ENCODE measurements around the gene FAM120A.

The FAM120A gene

GRCh38 chr9:93475856-93476255, 24.4 kb downstream of the FAM120A start:
- H3K4me3 Mint-ChIP-seq: no peak overlapping the region
- H3K27ac Mint-ChIP-seq: no peak overlapping the region
- peaks cover 35% of the 10 kb centered on the region for H3K4me1 Mint-ChIP-seq
- no peak for DNase-seq (ENCODE audit: low spot score in 2 of 2)
- no peak for ATAC-seq
- H3K36me3 Mint-ChIP-seq: peaks cover 99% of the 10 kb centered on the region
- no peaks in the 10 kb centered on the region for H3K9me3 Mint-ChIP-seq

DNA sequence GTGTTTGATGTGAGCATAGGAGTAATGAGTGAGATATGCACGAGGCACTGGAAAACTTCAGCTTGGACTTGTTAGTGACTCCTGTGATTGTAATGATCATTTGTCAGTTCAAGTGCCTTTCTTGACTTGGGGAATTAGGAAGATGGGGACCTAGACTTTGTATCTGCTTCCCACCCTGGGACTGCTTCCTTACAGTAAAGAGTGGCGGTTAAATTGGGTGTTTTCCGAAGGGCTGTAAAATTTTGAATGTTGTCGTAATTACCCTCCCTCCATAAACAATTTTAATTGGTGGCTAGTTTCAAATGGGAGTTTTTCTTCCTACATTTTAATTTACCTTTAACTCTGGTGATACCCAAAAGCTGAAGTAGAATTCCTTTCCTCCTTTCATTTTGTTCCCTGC, 25.4 kb downstream of the FAM120A start:
- Mint-ChIP-seq H3K27ac (no peak overlapping the region), H3K4me1 (peaks cover 43% of the 10 kb centered on the region), H3K36me3 (peaks cover 99% of the 10 kb centered on the region)

DNA sequence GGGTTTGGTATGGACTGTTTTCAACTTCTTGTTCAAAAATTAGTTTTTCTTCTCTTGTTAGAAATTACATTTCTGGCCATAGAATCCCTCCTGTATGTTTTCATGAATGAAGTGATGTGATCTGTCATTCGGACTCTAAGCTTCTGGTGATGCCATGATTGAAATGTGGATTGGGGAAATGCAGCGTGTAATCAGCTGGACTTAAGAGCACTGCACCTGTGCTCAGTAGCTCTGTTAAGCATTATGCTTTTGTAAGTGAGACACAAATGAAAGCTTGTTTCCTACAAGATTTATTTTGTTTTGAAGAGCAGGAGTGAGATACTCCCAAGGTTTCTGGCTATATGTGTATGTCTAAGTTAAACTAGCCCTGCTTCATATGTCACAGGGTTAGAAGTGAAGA, 25.9 kb downstream of the FAM120A start:
- no peak overlapping the region for H3K27ac Mint-ChIP-seq
- no peak overlapping the region for H3K4me3 Mint-ChIP-seq
- H3K36me3 Mint-ChIP-seq: peaks cover 99% of the 10 kb centered on the region
- DNase-seq (ENCODE audit: low spot score in 2 of 2) (no peak), ATAC-seq (no peak)
- no peaks in the 10 kb centered on the region for H3K9me3 Mint-ChIP-seq
- peaks cover 45% of the 10 kb centered on the region for H3K4me1 Mint-ChIP-seq

More for the DNA sequence above, 25.4 kb downstream of the FAM120A start:
- Mint-ChIP-seq H3K4me3 (no peak overlapping the region), H3K9me3 (no peaks in the 10 kb centered on the region)
- no peak for DNase-seq (ENCODE audit: low spot score in 2 of 2)
- no peak for ATAC-seq

DNA sequence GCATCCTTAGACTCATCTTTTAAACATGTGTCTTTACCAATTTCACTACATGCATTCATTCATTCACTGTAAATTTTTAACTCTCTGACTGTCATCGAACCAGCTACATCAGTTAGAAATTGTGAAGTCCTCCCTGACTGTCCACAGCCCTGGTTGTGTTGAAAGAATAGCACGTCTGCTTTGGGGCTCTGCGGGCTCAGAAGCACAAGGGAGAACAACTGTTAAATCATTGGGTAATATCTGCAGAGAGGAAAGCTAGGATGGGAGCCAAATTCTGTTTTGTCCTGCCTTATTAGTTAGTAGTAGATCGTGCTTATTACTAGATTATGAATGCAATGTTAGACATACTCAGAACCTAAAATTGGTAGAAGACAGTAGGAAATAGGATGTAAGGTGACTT, 28.2 kb downstream of the FAM120A start:
- peaks cover 45% of the 10 kb centered on the region for H3K4me1 Mint-ChIP-seq
- ATAC-seq: no peak

GRCh38 chr9:93480262-93480661, 28.8 kb downstream of the FAM120A start:
- H3K36me3 Mint-ChIP-seq: peaks cover 94% of the 10 kb centered on the region
- peak overlapping the region; percentile 34 for H3K27ac Mint-ChIP-seq
- DNase-seq (ENCODE audit: low spot score in 2 of 2) (no peak), ATAC-seq (no peak)
- H3K9me3 Mint-ChIP-seq: no peaks in the 10 kb centered on the region
- no peak overlapping the region for H3K4me3 Mint-ChIP-seq
- peaks cover 44% of the 10 kb centered on the region for H3K4me1 Mint-ChIP-seq

More for the DNA sequence above, 28.2 kb downstream of the FAM120A start:
- peak overlapping the region; percentile 21 for H3K27ac Mint-ChIP-seq
- DNase-seq (ENCODE audit: low spot score in 2 of 2): no peak
- no peaks in the 10 kb centered on the region for H3K9me3 Mint-ChIP-seq
- no peak overlapping the region for H3K4me3 Mint-ChIP-seq
- H3K36me3 Mint-ChIP-seq: peaks cover 94% of the 10 kb centered on the region

DNA sequence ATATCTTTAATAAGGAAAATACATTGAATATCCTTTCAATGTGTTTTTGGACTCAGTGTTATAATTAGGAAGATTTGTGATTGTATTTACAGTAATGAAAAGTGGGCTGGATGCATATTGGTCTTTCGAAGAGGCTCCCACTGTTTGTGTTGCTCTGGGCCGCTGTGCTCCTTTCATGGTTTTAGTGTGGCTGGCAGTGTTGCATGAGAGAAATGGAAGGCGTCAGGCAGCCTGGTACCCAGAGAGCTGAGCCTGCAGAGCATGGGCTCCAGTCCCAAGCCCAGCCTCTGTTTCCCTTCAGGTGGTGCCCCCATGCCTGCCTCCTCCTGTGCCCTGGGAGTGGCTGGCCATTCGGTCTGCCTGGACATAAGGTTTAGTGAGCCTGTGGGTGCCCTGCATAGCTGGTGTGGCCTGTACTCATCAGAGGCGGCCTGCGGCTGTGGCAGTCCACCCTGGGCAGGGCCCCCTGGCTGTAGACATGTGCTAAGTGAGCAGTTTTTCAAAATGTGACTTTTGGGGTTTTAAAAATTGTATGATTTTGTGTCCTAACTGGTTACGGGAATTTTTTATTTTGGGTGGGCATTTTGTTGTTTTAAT, 29.3 kb downstream of the FAM120A start:
- Mint-ChIP-seq H3K27ac (peak overlapping the region; percentile 34), H3K36me3 (peaks cover 94% of the 10 kb centered on the region), H3K9me3 (no peaks in the 10 kb centered on the region), H3K4me3 (no peak overlapping the region), H3K4me1 (peaks cover 43% of the 10 kb centered on the region)
- ATAC-seq (no peak), DNase-seq (ENCODE audit: low spot score in 2 of 2) (no peak)

- H3K36me3 Mint-ChIP-seq: peaks cover 93% of the 10 kb centered on the region
- H3K9me3 Mint-ChIP-seq: no peaks in the 10 kb centered on the region
- H3K4me1 Mint-ChIP-seq: peaks cover 56% of the 10 kb centered on the region
- no peak overlapping the region for H3K4me3 Mint-ChIP-seq
- no peak overlapping the region for H3K27ac Mint-ChIP-seq
- DNase-seq (ENCODE audit: low spot score in 2 of 2): no peak
- ATAC-seq: no peak
Observed at GRCh38 chr9:93483497-93483896, 32.0 kb downstream of the FAM120A start.

GRCh38 chr9:93486268-93486667, 34.8 kb downstream of the FAM120A start:
- Mint-ChIP-seq H3K4me1 (peaks cover 52% of the 10 kb centered on the region), H3K4me3 (no peak overlapping the region), H3K9me3 (no peaks in the 10 kb centered on the region), H3K36me3 (peaks cover 82% of the 10 kb centered on the region), H3K27ac (peak overlapping the region; percentile 72)
- ATAC-seq (no peak), DNase-seq (ENCODE audit: low spot score in 2 of 2) (no peak)

DNA sequence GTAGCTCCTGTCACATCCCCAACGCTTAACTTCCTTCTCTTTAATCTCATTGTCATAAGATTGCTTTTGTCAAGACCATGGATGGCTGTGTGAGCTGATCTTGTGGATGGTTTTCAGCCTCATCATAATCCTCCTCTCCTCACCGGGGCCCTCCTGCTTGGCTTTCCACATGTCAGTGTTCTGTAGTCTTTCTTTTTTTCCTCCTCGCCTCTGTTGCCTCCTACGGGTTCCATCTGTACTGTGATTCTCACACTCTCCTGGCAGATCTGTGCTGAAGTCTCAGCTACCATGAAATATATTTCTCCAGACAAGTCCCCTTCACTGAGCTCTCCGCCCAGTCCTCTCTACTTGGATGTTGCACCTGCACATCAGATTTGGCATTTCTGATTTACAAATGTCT, 36.8 kb downstream of the FAM120A start:
- Mint-ChIP-seq H3K36me3 (peaks cover 64% of the 10 kb centered on the region), H3K27ac (peak overlapping the region; percentile 54)

DNA sequence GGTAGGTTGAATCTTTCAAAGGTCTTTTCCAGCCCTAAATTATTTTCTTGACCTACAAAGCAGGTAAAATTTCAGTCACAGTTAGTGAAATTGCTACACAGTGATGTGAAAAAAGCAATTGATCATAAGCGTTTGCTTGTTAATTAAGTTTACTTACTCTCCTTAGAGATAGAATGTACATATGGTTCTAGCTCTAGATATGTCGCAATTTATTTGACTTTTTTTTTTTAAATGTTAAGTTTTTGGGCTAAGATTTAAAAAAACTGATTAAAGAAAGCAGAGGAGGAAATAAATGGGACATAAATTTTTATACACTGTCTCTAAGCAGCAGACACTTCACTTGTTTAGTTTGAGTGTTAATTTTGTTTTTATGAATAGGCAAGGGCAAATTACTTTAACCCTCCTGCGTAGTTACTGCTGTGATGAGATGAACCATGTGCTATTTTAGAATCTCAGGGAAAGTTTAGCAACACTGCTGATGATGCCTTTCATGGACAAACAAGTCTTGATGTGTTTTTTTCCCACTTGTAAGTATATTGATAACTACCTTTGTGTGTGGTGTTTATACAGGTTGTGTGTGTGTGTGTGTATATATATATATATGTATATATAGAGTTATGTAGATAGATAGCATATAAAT, 40.2 kb downstream of the FAM120A start:
- H3K4me3 Mint-ChIP-seq: no peak overlapping the region
- DNase-seq (ENCODE audit: low spot score in 2 of 2): no peak
- peak overlapping the region; percentile 54 for H3K27ac Mint-ChIP-seq
- H3K9me3 Mint-ChIP-seq: no peaks in the 10 kb centered on the region
- H3K36me3 Mint-ChIP-seq: peaks cover 57% of the 10 kb centered on the region
- ATAC-seq: no peak
- H3K4me1 Mint-ChIP-seq: peaks cover 61% of the 10 kb centered on the region

More for the DNA sequence above, 36.8 kb downstream of the FAM120A start:
- Mint-ChIP-seq H3K4me3 (no peak overlapping the region), H3K4me1 (peaks cover 54% of the 10 kb centered on the region), H3K9me3 (no peaks in the 10 kb centered on the region)
- DNase-seq (ENCODE audit: low spot score in 2 of 2) (no peak), ATAC-seq (no peak)

DNA sequence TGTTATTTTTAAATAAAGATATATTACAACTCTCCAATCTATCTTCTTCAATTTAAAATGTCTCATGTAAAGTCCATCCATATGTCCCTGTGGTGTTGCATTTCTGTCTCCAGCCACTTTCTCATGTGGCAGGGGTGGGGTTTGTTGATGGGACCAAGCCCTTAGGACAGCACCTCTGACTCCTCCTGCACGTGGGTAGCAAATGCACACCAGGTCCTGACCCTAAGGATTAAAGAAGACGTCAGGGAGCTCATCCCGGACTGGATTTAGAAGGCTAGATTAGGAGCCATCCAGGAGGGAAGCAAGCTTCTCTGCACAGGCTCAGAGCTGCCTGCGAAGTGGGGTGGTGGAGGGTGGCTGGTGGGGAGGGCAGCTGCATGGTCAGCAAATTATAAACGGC, 40.8 kb downstream of the FAM120A start:
- no peaks in the 10 kb centered on the region for H3K9me3 Mint-ChIP-seq
- no peak overlapping the region for H3K27ac Mint-ChIP-seq
- ATAC-seq: no peak
- no peak overlapping the region for H3K4me3 Mint-ChIP-seq
- peaks cover 57% of the 10 kb centered on the region for H3K36me3 Mint-ChIP-seq
- DNase-seq (ENCODE audit: low spot score in 2 of 2): no peak
- H3K4me1 Mint-ChIP-seq: peaks cover 55% of the 10 kb centered on the region

DNA sequence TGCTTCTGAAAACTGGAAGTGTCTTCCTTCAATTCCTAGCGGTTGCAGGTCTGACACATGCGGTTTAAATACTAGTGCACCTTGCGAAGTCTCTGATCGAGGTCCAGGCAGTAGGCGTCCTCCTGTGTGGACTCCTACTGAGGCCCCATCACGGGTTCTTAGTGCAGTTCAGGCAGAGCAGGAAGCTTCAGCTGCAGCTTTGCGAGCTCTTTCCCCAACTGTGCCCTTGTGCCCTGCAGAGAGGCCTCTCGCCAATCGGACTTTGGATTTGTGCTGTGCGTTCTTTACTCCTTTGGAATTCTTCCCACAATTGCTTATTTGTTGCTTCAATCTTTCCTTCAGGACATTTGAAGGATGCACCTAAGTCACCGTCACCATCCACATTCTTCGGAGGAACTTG, 42.5 kb downstream of the FAM120A start:
- Mint-ChIP-seq H3K4me3 (no peak overlapping the region), H3K36me3 (peaks cover 58% of the 10 kb centered on the region), H3K9me3 (no peaks in the 10 kb centered on the region), H3K27ac (no peak overlapping the region), H3K4me1 (peaks cover 39% of the 10 kb centered on the region)
- DNase-seq (ENCODE audit: low spot score in 2 of 2) (no peak), ATAC-seq (no peak)

DNA sequence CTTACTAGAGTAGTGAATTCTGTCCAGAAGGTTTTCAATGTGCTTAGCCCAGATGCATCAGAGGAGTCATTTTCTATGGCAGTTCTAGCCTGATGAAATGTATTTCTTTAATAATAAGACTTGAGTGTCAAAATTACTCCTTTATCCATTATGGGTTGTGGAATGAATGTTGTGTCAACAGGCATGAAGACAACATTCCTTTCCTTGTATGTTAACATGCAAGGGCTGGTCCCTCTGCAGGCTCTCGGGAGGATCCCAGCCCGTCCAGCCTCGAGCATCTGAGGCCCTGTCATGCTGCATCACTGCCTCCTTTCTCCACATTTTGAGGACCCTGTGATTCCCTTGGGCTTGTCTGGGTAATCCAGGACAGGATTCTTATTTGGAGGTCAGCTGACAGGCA, 44.8 kb downstream of the FAM120A start:
- H3K27ac Mint-ChIP-seq: peak overlapping the region; percentile 53
- DNase-seq (ENCODE audit: low spot score in 2 of 2) (no peak), ATAC-seq (no peak)
- H3K4me3 Mint-ChIP-seq: no peak overlapping the region
- peaks cover 50% of the 10 kb centered on the region for H3K4me1 Mint-ChIP-seq
- H3K9me3 Mint-ChIP-seq: no peaks in the 10 kb centered on the region
- H3K36me3 Mint-ChIP-seq: peaks cover 71% of the 10 kb centered on the region

GRCh38 chr9:93500571-93501298, 49.2 kb downstream of the FAM120A start:
- Mint-ChIP-seq H3K4me1 (peaks cover 58% of the 10 kb centered on the region), H3K36me3 (peaks cover 93% of the 10 kb centered on the region), H3K9me3 (no peaks in the 10 kb centered on the region), H3K27ac (peak overlapping the region; percentile 87), H3K4me3 (peak overlapping the region; percentile 68)
- no peak for DNase-seq (ENCODE audit: low spot score in 2 of 2)
- ATAC-seq: no peak

DNA sequence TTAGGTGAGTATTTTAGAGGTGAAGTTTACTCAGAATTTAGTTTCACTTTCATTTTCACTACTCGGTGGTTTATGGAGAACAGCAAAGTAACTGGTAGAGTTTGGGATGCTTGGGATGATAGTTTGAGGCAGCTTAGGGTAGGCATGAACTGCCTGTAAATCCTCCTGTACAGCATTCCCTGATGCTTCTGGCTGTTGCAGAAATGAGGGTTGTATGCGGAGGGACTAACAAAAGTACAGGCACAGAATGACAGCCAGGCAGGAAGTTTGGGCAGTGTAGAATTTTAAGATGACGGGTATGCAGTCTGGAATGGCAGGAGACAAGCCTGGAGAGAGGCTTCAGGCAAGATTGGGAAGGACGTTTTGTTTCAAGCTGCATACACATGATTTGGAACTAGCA, 49.9 kb downstream of the FAM120A start:
- Mint-ChIP-seq H3K36me3 (peaks cover 93% of the 10 kb centered on the region), H3K27ac (peak overlapping the region; percentile 87), H3K9me3 (no peaks in the 10 kb centered on the region), H3K4me3 (peak overlapping the region; percentile 68), H3K4me1 (peaks cover 54% of the 10 kb centered on the region)
- ATAC-seq (no peak), DNase-seq (ENCODE audit: low spot score in 2 of 2) (no peak)

GRCh38 chr9:93503381-93503780, 51.9 kb downstream of the FAM120A start:
- Mint-ChIP-seq H3K36me3 (peaks cover 84% of the 10 kb centered on the region), H3K9me3 (no peaks in the 10 kb centered on the region), H3K4me1 (peaks cover 70% of the 10 kb centered on the region), H3K4me3 (no peak overlapping the region), H3K27ac (no peak overlapping the region)
- no peak for DNase-seq (ENCODE audit: low spot score in 2 of 2)
- ATAC-seq: no peak

Measured in stimulated activated effector memory CD8-positive, alpha-beta T cell treated with anti-CD3 and anti-CD28 coated beads, Interleukin-12 subunit alpha, Interleukin-12 subunit beta, amount 100 ng/mL, for 72 hours (primary cell).